Measurements from ENCODE around the gene ADAMTSL1.

- TF ChIP-seq, protein P1, sequence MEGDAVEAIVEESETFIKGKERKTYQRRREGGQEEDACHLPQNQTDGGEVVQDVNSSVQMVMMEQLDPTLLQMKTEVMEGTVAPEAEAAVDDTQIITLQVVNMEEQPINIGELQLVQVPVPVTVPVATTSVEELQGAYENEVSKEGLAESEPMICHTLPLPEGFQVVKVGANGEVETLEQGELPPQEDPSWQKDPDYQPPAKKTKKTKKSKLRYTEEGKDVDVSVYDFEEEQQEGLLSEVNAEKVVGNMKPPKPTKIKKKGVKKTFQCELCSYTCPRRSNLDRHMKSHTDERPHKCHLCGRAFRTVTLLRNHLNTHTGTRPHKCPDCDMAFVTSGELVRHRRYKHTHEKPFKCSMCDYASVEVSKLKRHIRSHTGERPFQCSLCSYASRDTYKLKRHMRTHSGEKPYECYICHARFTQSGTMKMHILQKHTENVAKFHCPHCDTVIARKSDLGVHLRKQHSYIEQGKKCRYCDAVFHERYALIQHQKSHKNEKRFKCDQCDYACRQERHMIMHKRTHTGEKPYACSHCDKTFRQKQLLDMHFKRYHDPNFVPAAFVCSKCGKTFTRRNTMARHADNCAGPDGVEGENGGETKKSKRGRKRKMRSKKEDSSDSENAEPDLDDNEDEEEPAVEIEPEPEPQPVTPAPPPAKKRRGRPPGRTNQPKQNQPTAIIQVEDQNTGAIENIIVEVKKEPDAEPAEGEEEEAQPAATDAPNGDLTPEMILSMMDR (IDR thresholded peaks at IDR 0.05) = no peak
- TF ChIP-seq POLR2A (IDR thresholded peaks at IDR 0.05) = no peak
Observed at GRCh38 chr9:18601956-18602355, 128.0 kb downstream of the ADAMTSL1 start.
